OCI-LY1 (cell line): ENCODE results near the gene MZT2B.
"Not testable (repeated sequence)": the region's sequence is repeated elsewhere in the genome, so short reads cannot be mapped to it uniquely, and the experiment has no call there.

Experiments
- H2AFZ ChIP-seq: fragments of 200-600 bp; sonication (generic), shearing (Covaris generic); 2 replicates; pipeline ENCODE4 v1.6.0; 2014; ENCODE audit warnings: antibody characterized with exemption, mild to moderate bottlenecking, low read length
- H3F3A ChIP-seq: fragments of 200-600 bp; sonication (generic), shearing (Covaris generic); 2 replicates; pipeline ENCODE4 v1.6.0; 2014; ENCODE audit warnings: mild to moderate bottlenecking, antibody characterized with exemption, low read length, moderate library complexity; ENCODE audit not compliant: insufficient read depth
- H3K27ac ChIP-seq: fragments of 200-600 bp; sonication (generic); 2 replicates; pipeline ENCODE4 v1.5.1; 2014; ENCODE audit warnings: low read length, mixed run types, mild to moderate bottlenecking, low read depth; ENCODE audit not compliant: poor library complexity, severe bottlenecking
- H3K27me3 ChIP-seq: fragments of 200-600 bp; sonication (generic); 2 replicates; pipeline ENCODE4 v1.6.0; 2014; ENCODE audit warnings: antibody characterized with exemption, mild to moderate bottlenecking, low read length, moderate library complexity; ENCODE audit not compliant: insufficient read depth
- H3K36me3 ChIP-seq: fragments of 200-600 bp; sonication (generic); 2 replicates; pipeline ENCODE4 v1.6.1; 2014; ENCODE audit warnings: mild to moderate bottlenecking, antibody characterized with exemption, low read length, moderate library complexity, mixed read lengths; ENCODE audit not compliant: insufficient read depth
- H3K4me1 ChIP-seq: fragments of 200-600 bp; sonication (generic); 2 replicates; pipeline ENCODE4 v1.5.1; 2014; ENCODE audit warnings: mild to moderate bottlenecking, low read length, moderate library complexity; ENCODE audit not compliant: insufficient read depth, severe bottlenecking
- H3K4me2 ChIP-seq: fragments of 200-600 bp; sonication (generic), shearing (Covaris generic); 2 replicates; pipeline ENCODE4 v1.6.1; 2014; ENCODE audit warnings: low read length
- H3K4me3 ChIP-seq: fragments of 200-600 bp; sonication (generic); 2 replicates; pipeline ENCODE4 v1.5.1; 2014; ENCODE audit warnings: low read length, low read depth, mild to moderate bottlenecking, mixed read lengths; ENCODE audit not compliant: poor library complexity, severe bottlenecking
- H3K79me2 ChIP-seq: fragments of 200-600 bp; shearing (Covaris generic); 2 replicates; pipeline ENCODE4 v1.6.1; 2016; ENCODE audit warnings: mixed run types, low read length, mixed read lengths; ENCODE audit not compliant: insufficient read depth
- H3K9ac ChIP-seq: fragments of 200-600 bp; sonication (generic), shearing (Covaris generic); 2 replicates; pipeline ENCODE4 v1.6.1; 2014; ENCODE audit warnings: mild to moderate bottlenecking, low read length, mixed read lengths
- H3K9me2 ChIP-seq: fragments of 200-600 bp; sonication (generic), shearing (Covaris generic); 2 replicates; pipeline ENCODE4 v1.6.1; 2014; ENCODE audit warnings: low read depth, mild to moderate bottlenecking, low read length, mixed read lengths
- H3K9me3 ChIP-seq: fragments of 200-600 bp; shearing (Covaris generic); 2 replicates; pipeline ENCODE4 v1.6.1; 2014; ENCODE audit warnings: low read length, mixed read lengths
- H4K20me1 ChIP-seq: fragments of 200-600 bp; sonication (generic), shearing (Covaris generic); 2 replicates; pipeline ENCODE4 v1.6.0; 2016; ENCODE audit warnings: mild to moderate bottlenecking, low read length; ENCODE audit not compliant: insufficient read depth

Gene MZT2B

GRCh38 chr2:130139331-130140280 is 42.5 kb upstream of the MZT2B start:
- not testable (repeated sequence) for H3F3A ChIP-seq, H3K9me3 ChIP-seq, H3K9ac ChIP-seq, H3K27me3 ChIP-seq, H3K36me3 ChIP-seq, H3K4me1 ChIP-seq, H4K20me1 ChIP-seq, H3K79me2 ChIP-seq, H3K4me2 ChIP-seq, H2AFZ ChIP-seq, H3K27ac ChIP-seq, H3K9me2 ChIP-seq, H3K4me3 ChIP-seq

- not testable (repeated sequence) for H4K20me1 ChIP-seq, H3K9me3 ChIP-seq, H3K9me2 ChIP-seq, H3K79me2 ChIP-seq, H3K27ac ChIP-seq, H3K4me1 ChIP-seq, H3K27me3 ChIP-seq, H3K9ac ChIP-seq, H3K4me3 ChIP-seq, H3F3A ChIP-seq, H3K36me3 ChIP-seq, H3K4me2 ChIP-seq, H2AFZ ChIP-seq
Observed at GRCh38 chr2:130140516-130140915, 41.5 kb upstream of the MZT2B start.

- not testable (repeated sequence) for H2AFZ ChIP-seq, H3K4me2 ChIP-seq, H3K4me3 ChIP-seq, H3K36me3 ChIP-seq, H3F3A ChIP-seq, H4K20me1 ChIP-seq, H3K9ac ChIP-seq, H3K27me3 ChIP-seq, H3K9me2 ChIP-seq, H3K4me1 ChIP-seq, H3K79me2 ChIP-seq, H3K27ac ChIP-seq, H3K9me3 ChIP-seq
Observed at GRCh38 chr2:130141002-130141401, 41.1 kb upstream of the MZT2B start.

GRCh38 chr2:130141645-130142370 is 40.3 kb upstream of the MZT2B start:
- H2AFZ ChIP-seq, H3K79me2 ChIP-seq, H3F3A ChIP-seq, H3K4me3 ChIP-seq, H3K27ac ChIP-seq, H3K9me2 ChIP-seq, H3K9ac ChIP-seq, H3K27me3 ChIP-seq, H4K20me1 ChIP-seq, H3K9me3 ChIP-seq, H3K4me1 ChIP-seq, H3K36me3 ChIP-seq, H3K4me2 ChIP-seq: not testable (repeated sequence)

GRCh38 chr2:130142396-130143265 is 39.4 kb upstream of the MZT2B start:
- not testable (repeated sequence) for H4K20me1 ChIP-seq, H3K4me3 ChIP-seq, H3K9ac ChIP-seq, H3K27ac ChIP-seq, H3K9me3 ChIP-seq, H3K79me2 ChIP-seq, H3F3A ChIP-seq, H3K9me2 ChIP-seq, H2AFZ ChIP-seq, H3K4me1 ChIP-seq, H3K36me3 ChIP-seq, H3K27me3 ChIP-seq, H3K4me2 ChIP-seq

GRCh38 chr2:130143266-130144039 is 38.6 kb upstream of the MZT2B start:
- H3K27me3 ChIP-seq, H3F3A ChIP-seq, H3K9ac ChIP-seq, H3K4me3 ChIP-seq, H3K79me2 ChIP-seq, H3K9me3 ChIP-seq, H3K4me2 ChIP-seq, H3K4me1 ChIP-seq, H3K36me3 ChIP-seq, H3K27ac ChIP-seq, H4K20me1 ChIP-seq, H2AFZ ChIP-seq, H3K9me2 ChIP-seq: not testable (repeated sequence)
